Measurements from ENCODE around the gene WTIP.

DNA sequence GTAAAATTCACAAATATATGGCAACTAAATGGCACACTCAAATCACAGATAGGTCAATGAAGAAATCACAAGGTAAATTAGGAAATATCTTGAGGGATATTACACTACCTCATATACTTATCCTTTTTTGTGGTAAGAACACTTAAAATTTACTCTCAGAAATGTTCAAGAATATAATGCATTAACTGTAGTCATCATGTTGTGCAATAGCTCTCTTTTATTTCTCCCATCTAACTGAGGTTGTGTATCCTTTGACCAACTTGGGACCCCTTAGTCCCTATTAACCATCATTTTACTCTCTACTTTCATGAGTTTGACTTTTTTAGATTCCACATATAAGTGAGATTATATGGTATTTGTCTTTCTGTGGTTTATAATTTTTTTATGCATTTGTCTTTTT, 52.6 kb downstream of the WTIP start:
- TF ChIP-seq, protein P1, sequence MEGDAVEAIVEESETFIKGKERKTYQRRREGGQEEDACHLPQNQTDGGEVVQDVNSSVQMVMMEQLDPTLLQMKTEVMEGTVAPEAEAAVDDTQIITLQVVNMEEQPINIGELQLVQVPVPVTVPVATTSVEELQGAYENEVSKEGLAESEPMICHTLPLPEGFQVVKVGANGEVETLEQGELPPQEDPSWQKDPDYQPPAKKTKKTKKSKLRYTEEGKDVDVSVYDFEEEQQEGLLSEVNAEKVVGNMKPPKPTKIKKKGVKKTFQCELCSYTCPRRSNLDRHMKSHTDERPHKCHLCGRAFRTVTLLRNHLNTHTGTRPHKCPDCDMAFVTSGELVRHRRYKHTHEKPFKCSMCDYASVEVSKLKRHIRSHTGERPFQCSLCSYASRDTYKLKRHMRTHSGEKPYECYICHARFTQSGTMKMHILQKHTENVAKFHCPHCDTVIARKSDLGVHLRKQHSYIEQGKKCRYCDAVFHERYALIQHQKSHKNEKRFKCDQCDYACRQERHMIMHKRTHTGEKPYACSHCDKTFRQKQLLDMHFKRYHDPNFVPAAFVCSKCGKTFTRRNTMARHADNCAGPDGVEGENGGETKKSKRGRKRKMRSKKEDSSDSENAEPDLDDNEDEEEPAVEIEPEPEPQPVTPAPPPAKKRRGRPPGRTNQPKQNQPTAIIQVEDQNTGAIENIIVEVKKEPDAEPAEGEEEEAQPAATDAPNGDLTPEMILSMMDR (CRISPR knock-in tag; IDR thresholded peaks at IDR 0.05), result no peak
- TF ChIP-seq ZNF550 (CRISPR knock-in tag; IDR thresholded peaks at IDR 0.05; ENCODE audit: borderline replicate concordance) (no peak), RNF2 (conservative IDR thresholded peaks at IDR 0.05; ENCODE audit: low read depth) (no peak), ZNF232 (CRISPR knock-in tag; IDR thresholded peaks at IDR 0.05; ENCODE audit: borderline replicate concordance) (no peak)
- TF ChIP-seq, protein P2, sequence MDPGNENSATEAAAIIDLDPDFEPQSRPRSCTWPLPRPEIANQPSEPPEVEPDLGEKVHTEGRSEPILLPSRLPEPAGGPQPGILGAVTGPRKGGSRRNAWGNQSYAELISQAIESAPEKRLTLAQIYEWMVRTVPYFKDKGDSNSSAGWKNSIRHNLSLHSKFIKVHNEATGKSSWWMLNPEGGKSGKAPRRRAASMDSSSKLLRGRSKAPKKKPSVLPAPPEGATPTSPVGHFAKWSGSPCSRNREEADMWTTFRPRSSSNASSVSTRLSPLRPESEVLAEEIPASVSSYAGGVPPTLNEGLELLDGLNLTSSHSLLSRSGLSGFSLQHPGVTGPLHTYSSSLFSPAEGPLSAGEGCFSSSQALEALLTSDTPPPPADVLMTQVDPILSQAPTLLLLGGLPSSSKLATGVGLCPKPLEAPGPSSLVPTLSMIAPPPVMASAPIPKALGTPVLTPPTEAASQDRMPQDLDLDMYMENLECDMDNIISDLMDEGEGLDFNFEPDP (CRISPR knock-in tag; conservative IDR thresholded peaks at IDR 0.05), result no peak
